ENCODE results near the gene BTBD9. TPM values are rescaled to one million over a fixed set of nuclear protein-coding genes. Genes with fewer than 3 reads are reported as not detected.

The BTBD9 gene
- total and polyA plus RNA-seq, 2 of the 13 experiments (the other 11 are each of a cell fraction or from before 2014, with no cell fraction given): 1.2 to 3.0 TPM

GRCh38 chr6:38191418-38191817 lies 448.3 kb downstream of the BTBD9 start (continued):
- TF ChIP-seq ZHX2 (IDR thresholded peaks at IDR 0.05; ENCODE audit: low read depth) (no peak), ZHX2 (CRISPR knock-in tag; IDR thresholded peaks at IDR 0.05; ENCODE audit: borderline replicate concordance) (no peak), TCF7L2 (IDR thresholded peaks at IDR 0.05; ENCODE audit: low read depth, low read length) (no peak), ATAD3A (CRISPR knock-in tag; IDR thresholded peaks at IDR 0.05) (no peak), BHLHE40 (IDR thresholded peaks at IDR 0.05; ENCODE audit: low read length) (no peak), ZXDC (CRISPR knock-in tag; IDR thresholded peaks at IDR 0.05) (no peak), ZNF138 (CRISPR knock-in tag; IDR thresholded peaks at IDR 0.05; ENCODE audit: low read depth) (no peak), HDAC6 (IDR thresholded peaks at IDR 0.05; ENCODE audit: low read depth, low read length) (no peak), SRSF1 (optimal IDR thresholded peaks at IDR 0.05; ENCODE audit: low read depth, low read length) (no peak), MBNL3 (CRISPR knock-in tag; conservative IDR thresholded peaks at IDR 0.05) (no peak), SNAPC4 (CRISPR knock-in tag; IDR thresholded peaks at IDR 0.05) (no peak)
